ENCODE results near the gene COL1A1. TPM values are rescaled to one million over a fixed set of nuclear protein-coding genes. Genes with fewer than 3 reads are reported as not detected.

The COL1A1 gene
- total and polyA plus RNA-seq, 2 experiments from 2014 or later, result 1,063 to 6,071 TPM

- H2AFZ ChIP-seq, result no peak overlapping the region
- H3K4me2 ChIP-seq, result peak overlapping the region; percentile 66
- no peak for DNase-seq (ENCODE audit: low spot score)
- WGBS (ENCODE audit: low lambda C conversion rate, missing lambda C conversion rate), result 73% methylated on average over 9 of the region's 9 CpGs
- no peaks in the 10 kb centered on the region for H3K27me3 ChIP-seq
- H3K27ac ChIP-seq, result peak overlapping the region; percentile 99
- H3K36me3 ChIP-seq (replicated peaks; ENCODE audit: insufficient read depth, low read depth), result no peaks in the 10 kb centered on the region
- TF ChIP-seq EZH2 (IDR thresholded peaks at IDR 0.05; ENCODE audit: borderline replicate concordance) (no peak), EZH2phosphoT487 (IDR thresholded peaks at IDR 0.05; ENCODE audit: low read depth, severe bottlenecking, unreplicated experiment) (no peak)
- TF ChIP-seq, protein P1, sequence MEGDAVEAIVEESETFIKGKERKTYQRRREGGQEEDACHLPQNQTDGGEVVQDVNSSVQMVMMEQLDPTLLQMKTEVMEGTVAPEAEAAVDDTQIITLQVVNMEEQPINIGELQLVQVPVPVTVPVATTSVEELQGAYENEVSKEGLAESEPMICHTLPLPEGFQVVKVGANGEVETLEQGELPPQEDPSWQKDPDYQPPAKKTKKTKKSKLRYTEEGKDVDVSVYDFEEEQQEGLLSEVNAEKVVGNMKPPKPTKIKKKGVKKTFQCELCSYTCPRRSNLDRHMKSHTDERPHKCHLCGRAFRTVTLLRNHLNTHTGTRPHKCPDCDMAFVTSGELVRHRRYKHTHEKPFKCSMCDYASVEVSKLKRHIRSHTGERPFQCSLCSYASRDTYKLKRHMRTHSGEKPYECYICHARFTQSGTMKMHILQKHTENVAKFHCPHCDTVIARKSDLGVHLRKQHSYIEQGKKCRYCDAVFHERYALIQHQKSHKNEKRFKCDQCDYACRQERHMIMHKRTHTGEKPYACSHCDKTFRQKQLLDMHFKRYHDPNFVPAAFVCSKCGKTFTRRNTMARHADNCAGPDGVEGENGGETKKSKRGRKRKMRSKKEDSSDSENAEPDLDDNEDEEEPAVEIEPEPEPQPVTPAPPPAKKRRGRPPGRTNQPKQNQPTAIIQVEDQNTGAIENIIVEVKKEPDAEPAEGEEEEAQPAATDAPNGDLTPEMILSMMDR (IDR thresholded peaks at IDR 0.05; ENCODE audit: poor library complexity), result no peak
- peaks cover 56% of the 10 kb centered on the region for H3K4me1 ChIP-seq (ENCODE audit: insufficient read depth)
- H4K20me1 ChIP-seq (ENCODE audit: insufficient read depth, poor library complexity, severe bottlenecking), result no peaks in the 10 kb centered on the region
- no peaks in the 10 kb centered on the region for H3K9me2 ChIP-seq (replicated peaks; ENCODE audit: insufficient read depth)
- H3K4me3 ChIP-seq, result no peak overlapping the region
- H3K9me3 ChIP-seq (ENCODE audit: low read depth), result no peaks in the 10 kb centered on the region
- no peaks in the 10 kb centered on the region for H3K79me2 ChIP-seq
Measured at GRCh38 chr17:50211249-50212120, 10.1 kb upstream of the COL1A1 start.

GRCh38 chr17:50210240-50211225 is 9.1 kb upstream of the COL1A1 start:
- no peaks in the 10 kb centered on the region for H3K36me3 ChIP-seq (replicated peaks; ENCODE audit: insufficient read depth, low read depth)
- H3K27ac ChIP-seq, result peak overlapping the region; percentile 99
- TF ChIP-seq, protein P1 (IDR thresholded peaks at IDR 0.05; ENCODE audit: poor library complexity), result no peak
- no peak for TF ChIP-seq EZH2phosphoT487 (IDR thresholded peaks at IDR 0.05; ENCODE audit: low read depth, severe bottlenecking, unreplicated experiment)
- TF ChIP-seq EZH2 (IDR thresholded peaks at IDR 0.05; ENCODE audit: borderline replicate concordance), result no peak
- no peaks in the 10 kb centered on the region for H3K9me3 ChIP-seq (ENCODE audit: low read depth)
- no peak overlapping the region for H2AFZ ChIP-seq
- no peaks in the 10 kb centered on the region for H3K27me3 ChIP-seq
- DNase-seq (ENCODE audit: low spot score), result peak; percentile 93
- WGBS (ENCODE audit: low lambda C conversion rate, missing lambda C conversion rate), result 28% methylated on average over 19 of the region's 26 CpGs
- no peaks in the 10 kb centered on the region for H3K79me2 ChIP-seq
- H3K4me2 ChIP-seq, result peak overlapping the region; percentile 66
- H3K9me2 ChIP-seq (replicated peaks; ENCODE audit: insufficient read depth), result no peaks in the 10 kb centered on the region
- no peak overlapping the region for H3K4me3 ChIP-seq
- no peaks in the 10 kb centered on the region for H4K20me1 ChIP-seq (ENCODE audit: insufficient read depth, poor library complexity, severe bottlenecking)
- peaks cover 62% of the 10 kb centered on the region for H3K4me1 ChIP-seq (ENCODE audit: insufficient read depth)

- DNase-seq (ENCODE audit: low spot score), result peak; percentile 92
- no peaks in the 10 kb centered on the region for H3K9me2 ChIP-seq (replicated peaks; ENCODE audit: insufficient read depth)
- no peaks in the 10 kb centered on the region for H3K27me3 ChIP-seq
- no peaks in the 10 kb centered on the region for H3K36me3 ChIP-seq (replicated peaks; ENCODE audit: insufficient read depth, low read depth)
- peak overlapping the region; percentile 99 for H3K27ac ChIP-seq
- no peak overlapping the region for H3K4me3 ChIP-seq
- no peak overlapping the region for H2AFZ ChIP-seq
- H3K9me3 ChIP-seq (ENCODE audit: low read depth), result no peaks in the 10 kb centered on the region
- H4K20me1 ChIP-seq (ENCODE audit: insufficient read depth, poor library complexity, severe bottlenecking), result no peaks in the 10 kb centered on the region
- TF ChIP-seq EZH2phosphoT487 (IDR thresholded peaks at IDR 0.05; ENCODE audit: low read depth, severe bottlenecking, unreplicated experiment), result no peak
- no peak for TF ChIP-seq EZH2 (IDR thresholded peaks at IDR 0.05; ENCODE audit: borderline replicate concordance)
- TF ChIP-seq, protein P1 (IDR thresholded peaks at IDR 0.05; ENCODE audit: poor library complexity), result no peak
- no peaks in the 10 kb centered on the region for H3K79me2 ChIP-seq
- WGBS (ENCODE audit: low lambda C conversion rate, missing lambda C conversion rate), result 43% methylated on average over 10 of the region's 16 CpGs
- peak overlapping the region; percentile 66 for H3K4me2 ChIP-seq
- H3K4me1 ChIP-seq (ENCODE audit: insufficient read depth), result peaks cover 70% of the 10 kb centered on the region
Measured at GRCh38 chr17:50209472-50210239, 8.2 kb upstream of the COL1A1 start.

Data from hepatocyte (in vitro differentiated cells).